ENCODE results near the gene SEMA5A. TPM values are rescaled to one million over a fixed set of nuclear protein-coding genes. Genes with fewer than 3 reads are reported as not detected.
A peak's percentile ranks its signal among the peaks of the same experiment; 100 is the strongest.

Gene SEMA5A
- total and polyA plus RNA-seq, 2 donors, result 4.2 to 78.6 TPM

GRCh38 chr5:9284781-9285307 is 261.0 kb downstream of the SEMA5A start:
- H3K27ac ChIP-seq (ENCODE audit: low read depth), result no peak overlapping the region
- no peak for DNase-seq (ENCODE audit: extremely low spot score)
- H3K36me3 ChIP-seq (ENCODE audit: insufficient read depth), result no peaks in the 10 kb centered on the region
- 16% methylated on average over 3 of the region's 3 CpGs for WGBS
- no peak overlapping the region for H3K4me3 ChIP-seq (ENCODE audit: low read depth, low read length)
- H3K4me1 ChIP-seq (ENCODE audit: insufficient read depth), result no peaks in the 10 kb centered on the region

- H3K4me1 ChIP-seq (ENCODE audit: insufficient read depth), result no peaks in the 10 kb centered on the region
- WGBS, result 60% methylated on average over 1 of the region's 1 CpG
- no peaks in the 10 kb centered on the region for H3K36me3 ChIP-seq (ENCODE audit: insufficient read depth)
- H3K4me3 ChIP-seq (ENCODE audit: low read depth, low read length), result no peak overlapping the region
- H3K27ac ChIP-seq (ENCODE audit: low read depth), result no peak overlapping the region
- no peak for DNase-seq (ENCODE audit: extremely low spot score)
Observed at GRCh38 chr5:9284272-9284671, 261.6 kb downstream of the SEMA5A start.

GRCh38 chr5:9283473-9283872 is 262.4 kb downstream of the SEMA5A start:
- no peaks in the 10 kb centered on the region for H3K4me1 ChIP-seq (ENCODE audit: insufficient read depth)
- 100% methylated on average over 1 of the region's 1 CpG for WGBS
- DNase-seq (ENCODE audit: extremely low spot score), result no peak
- no peaks in the 10 kb centered on the region for H3K36me3 ChIP-seq (ENCODE audit: insufficient read depth)
- H3K4me3 ChIP-seq (ENCODE audit: low read depth, low read length), result no peak overlapping the region
- H3K27ac ChIP-seq (ENCODE audit: low read depth), result no peak overlapping the region

GRCh38 chr5:9283021-9283420 is 262.9 kb downstream of the SEMA5A start:
- Histone ChIP-seq H3K27ac (ENCODE audit: low read depth) (no peak overlapping the region), H3K36me3 (ENCODE audit: insufficient read depth) (no peaks in the 10 kb centered on the region), H3K4me1 (ENCODE audit: insufficient read depth) (no peaks in the 10 kb centered on the region), H3K4me3 (ENCODE audit: low read depth, low read length) (no peak overlapping the region)
- no peak for DNase-seq (ENCODE audit: extremely low spot score)
- 78% methylated on average over 3 of the region's 3 CpGs for WGBS

GRCh38 chr5:9282211-9282610 is 263.7 kb downstream of the SEMA5A start:
- Histone ChIP-seq H3K4me1 (ENCODE audit: insufficient read depth) (no peaks in the 10 kb centered on the region), H3K27ac (ENCODE audit: low read depth) (no peak overlapping the region), H3K36me3 (ENCODE audit: insufficient read depth) (no peaks in the 10 kb centered on the region), H3K4me3 (ENCODE audit: low read depth, low read length) (no peak overlapping the region)
- DNase-seq (ENCODE audit: extremely low spot score), result no peak
- WGBS, result 96% methylated on average over 3 of the region's 3 CpGs

- DNase-seq (ENCODE audit: extremely low spot score), result no peak
- H3K36me3 ChIP-seq (ENCODE audit: insufficient read depth), result no peaks in the 10 kb centered on the region
- no peaks in the 10 kb centered on the region for H3K4me1 ChIP-seq (ENCODE audit: insufficient read depth)
- H3K27ac ChIP-seq (ENCODE audit: low read depth), result no peak overlapping the region
- 91% methylated on average over 1 of the region's 1 CpG for WGBS
- no peak overlapping the region for H3K4me3 ChIP-seq (ENCODE audit: low read depth, low read length)
Observed at GRCh38 chr5:9279774-9280173, 266.1 kb downstream of the SEMA5A start.

GRCh38 chr5:9278921-9279603 is 266.8 kb downstream of the SEMA5A start:
- Histone ChIP-seq H3K27ac (ENCODE audit: low read depth) (no peak overlapping the region), H3K36me3 (ENCODE audit: insufficient read depth) (no peaks in the 10 kb centered on the region), H3K4me1 (ENCODE audit: insufficient read depth) (no peaks in the 10 kb centered on the region), H3K4me3 (ENCODE audit: low read depth, low read length) (no peak overlapping the region)
- 93% methylated on average over 3 of the region's 3 CpGs for WGBS
- no peak for DNase-seq (ENCODE audit: extremely low spot score)

- DNase-seq (ENCODE audit: extremely low spot score), result no peak
- H3K4me1 ChIP-seq (ENCODE audit: insufficient read depth), result no peaks in the 10 kb centered on the region
- no peak overlapping the region for H3K27ac ChIP-seq (ENCODE audit: low read depth)
- WGBS, result 87% methylated on average over 4 of the region's 4 CpGs
- H3K4me3 ChIP-seq (ENCODE audit: low read depth, low read length), result no peak overlapping the region
- no peaks in the 10 kb centered on the region for H3K36me3 ChIP-seq (ENCODE audit: insufficient read depth)
Observed at GRCh38 chr5:9269014-9269413, 276.9 kb downstream of the SEMA5A start.

GRCh38 chr5:9268226-9268625 is 277.6 kb downstream of the SEMA5A start:
- Histone ChIP-seq H3K4me1 (ENCODE audit: insufficient read depth) (no peaks in the 10 kb centered on the region), H3K27ac (ENCODE audit: low read depth) (no peak overlapping the region), H3K36me3 (ENCODE audit: insufficient read depth) (no peaks in the 10 kb centered on the region), H3K4me3 (ENCODE audit: low read depth, low read length) (no peak overlapping the region)
- no peak for DNase-seq (ENCODE audit: extremely low spot score)
- WGBS, result 40% methylated on average over 3 of the region's 3 CpGs

- WGBS, result 53% methylated on average over 17 of the region's 17 CpGs
- Histone ChIP-seq H3K27ac (ENCODE audit: low read depth) (no peak overlapping the region), H3K4me1 (ENCODE audit: insufficient read depth) (no peaks in the 10 kb centered on the region), H3K36me3 (ENCODE audit: insufficient read depth) (no peaks in the 10 kb centered on the region), H3K4me3 (ENCODE audit: low read depth, low read length) (no peak overlapping the region)
- DNase-seq (ENCODE audit: extremely low spot score), result peak; percentile 7
Observed at GRCh38 chr5:9265441-9266287, 280.2 kb downstream of the SEMA5A start.

- Histone ChIP-seq H3K4me3 (ENCODE audit: low read depth, low read length) (no peak overlapping the region), H3K36me3 (ENCODE audit: insufficient read depth) (no peaks in the 10 kb centered on the region), H3K27ac (ENCODE audit: low read depth) (no peak overlapping the region), H3K4me1 (ENCODE audit: insufficient read depth) (no peaks in the 10 kb centered on the region)
- no peak for DNase-seq (ENCODE audit: extremely low spot score)
- 95% methylated on average over 5 of the region's 5 CpGs for WGBS
Observed at GRCh38 chr5:9264301-9264700, 281.6 kb downstream of the SEMA5A start.

- DNase-seq (ENCODE audit: extremely low spot score), result no peak
- Histone ChIP-seq H3K27ac (ENCODE audit: low read depth) (no peak overlapping the region), H3K36me3 (ENCODE audit: insufficient read depth) (no peaks in the 10 kb centered on the region), H3K4me1 (ENCODE audit: insufficient read depth) (no peaks in the 10 kb centered on the region), H3K4me3 (ENCODE audit: low read depth, low read length) (no peak overlapping the region)
- WGBS, result 90% methylated on average over 2 of the region's 2 CpGs
Observed at GRCh38 chr5:9263656-9264055, 282.2 kb downstream of the SEMA5A start.

- Histone ChIP-seq H3K4me1 (ENCODE audit: insufficient read depth) (peaks cover 1% of the 10 kb centered on the region), H3K27ac (ENCODE audit: low read depth) (no peak overlapping the region), H3K36me3 (ENCODE audit: insufficient read depth) (no peaks in the 10 kb centered on the region), H3K4me3 (ENCODE audit: low read depth, low read length) (no peak overlapping the region)
- DNase-seq (ENCODE audit: extremely low spot score), result no peak
- 88% methylated on average over 2 of the region's 2 CpGs for WGBS
Observed at GRCh38 chr5:9251379-9251980, 294.4 kb downstream of the SEMA5A start.

- no peak for DNase-seq (ENCODE audit: extremely low spot score)
- Histone ChIP-seq H3K4me3 (ENCODE audit: low read depth, low read length) (no peak overlapping the region), H3K36me3 (ENCODE audit: insufficient read depth) (no peaks in the 10 kb centered on the region), H3K4me1 (ENCODE audit: insufficient read depth) (peaks cover 1% of the 10 kb centered on the region), H3K27ac (ENCODE audit: low read depth) (no peak overlapping the region)
- 81% methylated on average over 3 of the region's 3 CpGs for WGBS
Observed at GRCh38 chr5:9249231-9249630, 296.6 kb downstream of the SEMA5A start.
